HG02642 (cell line): ENCODE data around the gene ABHD12B.
"Not testable (repeated sequence)": the region's sequence is repeated elsewhere in the genome, so short reads cannot be mapped to it uniquely, and the experiment has no call there.

ENCODE experiments used
- ATAC-seq: cut with Tn5 transposase; IDR thresholded peaks from one replicate; pipeline ENCODE4 v1.9.1; 2021; ENCODE audit warnings: mild to moderate bottlenecking; ENCODE audit not compliant: unreplicated experiment, poor library complexity

ABHD12B gene

DNA sequence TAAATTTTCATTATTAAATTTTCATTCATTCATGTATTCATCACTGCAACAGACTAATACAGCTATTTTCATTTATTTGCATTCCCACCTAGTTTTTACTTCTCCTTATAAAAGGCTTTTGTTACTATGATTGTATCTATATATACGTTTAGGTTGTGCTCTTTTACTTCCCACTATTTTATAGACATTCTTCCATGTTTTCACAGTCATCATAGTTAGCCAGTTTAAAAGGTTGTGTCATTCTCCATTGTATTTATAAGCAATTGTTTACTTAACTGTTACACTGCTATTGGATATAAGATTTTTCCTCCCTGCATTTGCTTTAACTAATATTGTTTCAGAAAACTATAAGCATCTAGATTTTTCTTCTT is 12.0 kb downstream of the ABHD12B start:
- ATAC-seq, result no peak

DNA sequence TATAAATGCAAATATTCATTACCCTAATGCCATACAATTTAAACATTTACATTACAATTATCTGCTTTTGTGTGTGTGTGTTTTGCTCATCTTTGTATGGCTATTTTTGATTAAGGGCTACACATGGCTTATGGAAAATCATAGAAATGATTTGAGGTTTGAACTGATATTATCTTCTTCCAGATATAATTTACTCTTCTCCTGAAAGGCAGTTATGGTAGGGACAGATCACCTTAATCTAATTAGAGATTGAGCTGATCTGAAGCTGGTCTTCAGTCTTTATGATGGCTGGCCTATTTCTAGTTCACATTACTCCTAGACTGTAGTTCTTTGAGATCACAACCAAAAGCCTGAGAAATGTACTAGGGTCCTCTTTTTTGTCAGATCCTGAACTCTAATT is 15.6 kb downstream of the ABHD12B start:
- ATAC-seq, result no peak

DNA sequence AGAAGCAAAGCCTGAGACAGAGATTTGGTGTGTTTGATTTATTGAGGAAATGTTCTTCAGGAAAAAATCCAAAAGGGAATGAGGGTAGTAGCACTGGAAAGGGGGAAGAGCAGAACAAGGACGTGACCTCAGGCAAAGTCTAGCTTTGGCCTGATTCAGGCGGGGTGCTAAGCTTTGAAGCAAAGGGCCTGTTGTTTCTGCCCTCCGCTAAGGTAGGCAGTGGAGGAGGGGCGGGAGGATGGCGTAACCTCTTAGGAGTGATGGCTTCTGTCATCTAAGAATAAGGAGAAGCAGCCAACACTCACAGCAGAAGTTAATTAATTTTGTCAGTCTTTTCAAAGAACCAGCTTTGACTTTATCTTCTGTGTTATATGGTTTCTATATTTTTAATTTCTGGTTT is 20.4 kb downstream of the ABHD12B start:
- no peak for ATAC-seq

DNA sequence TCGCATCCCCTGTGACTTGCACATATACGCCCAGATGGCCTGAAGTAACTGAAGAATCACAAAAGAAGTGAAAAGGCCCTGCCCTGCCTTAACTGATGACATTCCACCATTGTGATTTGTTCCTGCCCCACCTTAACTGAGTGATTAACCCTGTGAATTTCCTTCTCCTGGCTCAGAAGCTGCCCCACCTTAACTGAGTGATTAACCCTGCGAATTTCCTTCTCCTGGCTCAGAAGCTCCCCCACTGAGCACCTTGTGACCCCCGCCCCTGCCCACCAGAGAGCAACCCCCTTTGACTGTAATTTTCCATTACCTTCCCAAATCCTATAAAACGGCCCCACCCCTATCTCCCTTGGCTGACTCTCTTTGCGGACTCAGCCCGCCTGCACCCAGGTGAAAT is 24.6 kb downstream of the ABHD12B start:
- ATAC-seq, result not testable (repeated sequence)

DNA sequence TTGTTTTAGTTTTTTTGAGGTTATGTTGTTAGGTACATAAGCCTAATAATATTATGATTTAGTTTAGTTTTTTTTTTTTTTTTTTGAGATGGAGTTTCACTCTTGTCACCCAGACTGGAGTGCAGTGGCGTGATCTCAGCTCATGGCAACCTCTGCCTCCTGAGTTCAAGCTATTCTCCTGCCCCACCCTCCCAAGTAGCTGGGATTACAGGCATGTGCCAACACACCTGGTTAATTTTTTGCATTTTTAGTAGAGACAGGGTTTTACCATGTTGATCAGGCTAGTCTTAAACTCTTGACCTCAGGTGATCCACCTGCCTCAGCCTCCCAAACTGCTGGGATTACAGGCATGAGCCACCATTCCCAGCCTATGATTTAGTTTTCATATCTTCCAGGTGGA is 25.2 kb downstream of the ABHD12B start:
- not testable (repeated sequence) for ATAC-seq

DNA sequence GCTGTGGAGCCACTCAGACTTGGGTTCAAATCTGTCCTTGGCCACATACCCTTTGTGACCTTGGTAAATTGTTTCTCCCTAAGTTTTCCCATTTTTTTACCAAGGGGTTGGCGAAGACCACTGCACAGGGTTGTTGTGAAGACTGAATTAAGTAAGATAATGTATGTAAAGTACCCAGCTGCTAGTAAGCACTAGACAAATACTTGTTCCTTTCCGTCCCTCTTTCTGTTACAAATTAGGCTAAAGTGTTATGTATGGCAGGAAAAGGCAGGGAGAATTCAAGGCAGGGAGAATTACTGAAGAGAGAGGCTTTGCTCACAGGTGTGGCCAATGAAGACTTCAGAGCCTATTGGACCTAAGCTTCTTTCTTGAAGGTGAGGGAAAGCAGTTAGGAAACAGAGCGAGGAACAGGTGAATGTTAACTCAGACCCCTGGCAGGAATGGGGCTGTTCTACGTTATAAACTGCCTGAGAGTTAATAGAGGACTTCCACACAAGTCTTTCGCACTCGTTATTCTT is 25.9 kb downstream of the ABHD12B start:
- ATAC-seq, result no peak

DNA sequence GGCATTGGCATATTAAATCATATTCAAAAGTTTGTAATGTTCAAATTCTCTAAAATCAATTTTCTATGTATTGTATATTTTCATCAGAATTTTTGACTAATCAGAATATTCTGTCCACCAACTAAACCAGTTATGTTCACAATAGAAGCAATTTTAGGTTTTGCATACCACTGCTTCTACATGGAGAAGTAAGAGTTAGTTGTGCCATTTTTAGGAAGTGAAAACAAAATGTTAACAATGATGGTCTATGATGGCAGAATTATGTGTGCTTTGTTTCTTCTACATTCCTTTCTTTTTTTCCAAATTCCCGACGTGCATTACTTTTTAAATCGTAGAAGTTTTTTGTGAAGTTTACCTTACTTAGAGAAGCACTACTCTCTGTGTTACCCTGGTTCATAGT is 29.5 kb downstream of the ABHD12B start:
- no peak for ATAC-seq

DNA sequence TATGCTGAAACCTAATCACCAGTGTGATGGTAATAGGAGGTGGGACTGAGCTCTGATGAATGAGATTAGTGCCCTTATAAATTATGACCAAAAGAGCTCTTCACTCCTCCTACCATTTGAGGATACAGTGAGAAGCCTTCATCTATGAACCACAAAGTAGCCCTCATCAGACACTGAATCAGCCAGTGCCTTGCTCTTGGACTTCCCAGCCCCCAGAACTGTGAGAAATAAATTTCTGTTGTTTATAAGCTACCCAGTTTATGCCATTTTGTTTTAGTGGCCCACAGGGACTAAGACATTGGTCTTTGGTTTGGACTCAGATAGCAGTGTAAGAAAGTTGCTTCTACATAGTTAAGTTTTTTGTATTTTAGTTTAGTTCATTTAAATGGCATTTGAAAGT is 32.9 kb downstream of the ABHD12B start:
- no peak for ATAC-seq

DNA sequence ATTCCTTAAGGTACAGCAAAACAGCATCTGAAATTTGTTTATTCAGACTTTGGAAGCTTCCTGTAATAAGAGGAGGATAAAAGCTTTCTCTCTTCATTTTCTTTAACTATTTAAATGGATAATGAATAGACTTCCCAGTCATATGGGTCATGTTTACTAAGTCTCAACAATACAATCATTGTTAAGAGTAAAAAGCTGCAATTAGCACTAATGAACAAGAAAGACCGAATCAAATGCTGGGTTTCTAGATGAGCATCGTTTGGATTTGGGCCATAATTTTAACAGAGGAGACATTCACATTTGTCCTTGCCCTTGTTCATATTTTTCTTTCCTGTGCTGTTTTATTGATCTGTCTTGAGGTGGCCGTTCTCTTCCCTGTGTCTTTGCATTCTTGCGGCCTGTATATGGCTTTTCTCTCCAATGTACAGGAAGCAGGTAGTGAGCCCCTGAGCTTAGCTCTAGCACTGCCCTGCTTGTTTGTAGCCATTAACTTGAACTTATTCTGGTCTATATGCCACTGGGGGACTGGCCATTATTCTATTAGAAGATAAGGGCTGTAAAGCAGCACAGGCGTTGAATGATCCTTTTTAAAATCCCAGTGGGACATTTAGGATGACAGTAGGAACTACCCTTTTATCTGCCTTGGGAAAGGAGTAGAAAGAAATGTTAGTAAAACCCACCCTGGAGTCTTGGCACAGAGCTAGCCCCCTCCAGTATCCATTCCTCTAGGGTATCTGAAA is 34.6 kb downstream of the ABHD12B start:
- no peak for ATAC-seq

DNA sequence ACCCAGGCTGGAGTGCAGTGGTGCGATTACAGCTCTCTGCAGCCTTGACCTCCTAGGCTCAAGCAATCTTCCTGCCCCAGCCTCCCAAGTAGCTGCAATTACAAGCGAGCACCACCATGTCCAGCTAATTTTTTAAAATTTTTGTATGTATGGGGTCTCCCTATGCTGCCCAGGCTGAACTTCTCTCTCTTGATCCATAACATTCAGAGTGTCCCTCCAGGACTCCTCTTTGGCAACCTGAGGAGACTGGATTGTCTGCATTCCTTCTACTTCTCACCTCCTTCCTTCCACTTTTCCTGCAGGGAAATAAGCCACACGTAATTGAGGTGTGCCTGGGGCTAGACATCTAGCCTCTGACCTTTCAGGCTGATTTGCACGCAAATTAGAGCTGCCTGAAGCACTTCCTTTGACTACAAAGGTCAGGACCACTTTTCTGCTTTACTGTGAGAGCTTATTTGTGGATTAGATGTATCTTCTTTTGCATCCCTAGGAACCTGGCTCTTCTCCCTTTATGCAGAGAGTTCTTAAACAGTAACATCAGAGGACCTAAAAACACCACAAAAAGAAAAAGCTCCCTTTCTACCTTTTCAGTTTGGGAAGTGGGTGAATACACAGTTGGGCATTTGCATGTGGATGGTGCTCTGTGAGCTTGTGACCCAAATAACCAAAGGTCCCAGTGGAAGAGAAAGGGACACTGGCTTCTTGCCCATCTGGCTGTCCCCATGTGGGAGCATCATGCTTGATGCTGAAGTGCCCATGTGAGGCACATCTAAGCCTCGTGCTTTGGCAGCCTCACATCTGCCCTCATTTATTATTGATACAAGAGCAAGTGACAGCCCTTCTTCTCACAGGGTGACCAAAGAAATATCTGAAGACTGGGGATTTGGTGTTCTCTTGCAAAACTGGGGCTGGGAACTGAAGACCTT is 38.9 kb downstream of the ABHD12B start:
- ATAC-seq, result no peak

DNA sequence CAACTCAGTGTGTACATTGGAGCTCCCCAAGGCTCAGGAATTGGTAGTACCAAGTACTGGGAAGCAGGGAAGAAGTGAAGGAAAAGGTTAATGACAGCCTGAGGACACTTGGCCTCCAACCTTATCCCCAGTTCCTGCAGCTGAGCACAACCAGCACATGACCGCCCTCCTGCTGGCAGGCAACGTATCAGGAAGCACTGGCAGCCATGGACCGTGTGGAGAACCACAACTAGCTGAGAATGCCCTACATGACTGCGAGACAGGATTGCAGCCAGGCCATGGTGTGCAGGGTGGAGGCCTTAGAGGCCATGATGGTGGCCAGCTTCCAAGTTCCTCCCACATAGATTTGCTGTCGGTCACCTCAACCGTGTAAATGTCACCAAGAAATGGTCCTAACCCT is 45.6 kb downstream of the ABHD12B start:
- ATAC-seq, result no peak

DNA sequence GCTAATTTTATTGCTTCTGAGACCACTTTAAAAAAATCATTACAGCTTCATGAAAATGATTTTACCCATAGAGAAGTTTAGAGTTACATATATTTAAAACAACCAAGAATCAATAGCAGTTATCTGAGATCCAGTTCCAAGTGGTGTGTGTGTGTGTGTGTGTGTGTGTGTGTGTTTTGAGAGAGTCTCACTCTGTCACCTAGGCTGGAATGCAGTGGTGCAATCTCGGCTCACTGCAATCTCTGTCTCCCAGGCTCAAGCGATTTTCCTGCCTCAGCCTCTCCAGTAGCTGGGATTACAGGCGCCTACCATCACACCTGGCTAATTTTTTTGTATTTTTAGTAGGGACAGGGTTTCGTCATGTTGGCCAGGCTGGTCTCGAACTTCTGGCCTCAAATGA is 47.7 kb downstream of the ABHD12B start:
- ATAC-seq, result not testable (repeated sequence)

DNA sequence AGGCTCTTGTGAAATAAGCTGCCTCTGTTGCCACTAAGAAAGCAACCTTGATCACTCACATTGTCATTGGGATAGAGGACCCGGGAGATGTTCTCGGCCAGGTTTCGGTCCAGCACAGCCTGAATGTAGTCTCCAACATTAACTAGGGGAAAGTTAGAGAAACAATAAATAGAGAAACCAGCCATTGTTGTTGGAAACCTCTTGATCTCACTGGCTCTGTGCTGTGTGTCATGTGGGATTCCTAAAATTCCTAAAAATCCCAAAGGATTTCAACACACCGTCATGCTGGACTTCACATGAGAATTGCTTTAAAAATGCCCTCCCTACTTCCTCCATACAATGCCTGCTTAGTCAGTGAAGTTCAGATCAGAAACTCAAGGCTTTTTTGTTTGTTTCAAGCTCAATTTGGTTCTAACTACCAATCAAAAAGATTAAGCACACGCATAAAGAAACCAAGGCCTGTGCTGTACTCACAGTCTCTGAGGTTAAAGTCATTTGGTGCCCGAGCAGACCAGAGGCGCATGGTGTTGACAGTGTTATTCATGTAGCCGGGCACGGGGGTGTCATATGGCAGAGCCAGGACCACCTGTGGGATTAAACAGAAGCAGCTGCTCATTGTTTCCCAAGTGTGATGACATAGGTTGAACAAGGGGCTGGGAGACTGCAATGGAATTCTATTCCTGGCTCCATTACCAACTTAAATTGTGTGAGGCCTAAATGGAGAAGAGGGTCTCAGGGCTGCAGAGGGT is 48.8 kb downstream of the ABHD12B start:
- no peak for ATAC-seq

DNA sequence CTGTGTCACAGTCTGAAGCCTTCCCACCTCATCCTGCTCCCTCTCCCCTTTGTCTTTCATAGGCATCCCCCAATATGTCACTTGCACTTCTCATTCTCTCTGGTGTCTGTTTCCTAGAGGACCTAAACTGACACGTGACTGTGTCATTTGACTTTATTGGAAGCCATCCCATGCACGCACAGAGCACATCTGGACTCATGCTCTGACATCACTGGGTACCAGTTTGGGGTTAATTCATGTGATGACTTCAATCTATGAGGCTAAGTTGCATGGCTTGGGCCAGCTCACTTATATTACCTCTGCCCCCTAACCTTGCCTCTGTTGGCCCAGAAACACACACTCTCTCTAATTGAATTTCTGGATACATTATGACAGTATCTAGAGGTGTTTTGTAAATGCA is 51.0 kb downstream of the ABHD12B start:
- ATAC-seq, result no peak

DNA sequence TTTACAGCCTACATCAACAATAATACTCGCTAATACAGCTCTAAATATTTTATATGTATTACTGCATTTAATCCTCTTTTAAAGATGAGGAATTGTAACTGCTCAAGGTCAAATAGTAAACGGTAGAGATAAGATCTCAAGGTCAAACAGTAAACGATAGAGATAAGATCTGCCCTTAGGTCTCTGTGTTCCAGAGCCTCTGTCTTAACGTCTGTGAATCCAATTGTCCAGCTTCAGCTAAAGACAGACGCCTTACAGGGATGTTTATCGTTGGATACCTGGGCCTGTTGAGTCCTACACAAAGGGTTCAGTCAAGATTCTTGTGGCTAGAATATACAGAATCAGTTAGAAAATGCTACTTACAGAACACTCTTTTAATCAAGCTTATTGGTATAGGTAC is 52.4 kb downstream of the ABHD12B start:
- no peak for ATAC-seq

DNA sequence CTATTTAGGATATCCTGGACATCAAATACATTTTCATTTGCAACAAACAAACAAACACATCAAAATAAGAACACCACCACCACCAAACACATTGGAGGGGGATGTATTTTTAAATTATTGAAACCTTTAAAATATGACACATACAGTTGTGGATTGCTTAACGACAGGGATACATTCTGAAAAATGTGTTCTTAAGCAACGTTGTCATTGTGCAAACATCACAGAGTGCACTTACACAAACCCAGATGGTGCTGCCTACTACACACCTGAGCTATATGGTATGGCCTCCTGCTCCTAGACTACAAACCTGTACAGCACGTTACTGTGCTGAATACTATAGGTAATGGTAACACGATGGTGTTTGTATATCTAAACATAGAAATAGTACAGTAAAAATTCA is 53.0 kb downstream of the ABHD12B start:
- no peak for ATAC-seq

DNA sequence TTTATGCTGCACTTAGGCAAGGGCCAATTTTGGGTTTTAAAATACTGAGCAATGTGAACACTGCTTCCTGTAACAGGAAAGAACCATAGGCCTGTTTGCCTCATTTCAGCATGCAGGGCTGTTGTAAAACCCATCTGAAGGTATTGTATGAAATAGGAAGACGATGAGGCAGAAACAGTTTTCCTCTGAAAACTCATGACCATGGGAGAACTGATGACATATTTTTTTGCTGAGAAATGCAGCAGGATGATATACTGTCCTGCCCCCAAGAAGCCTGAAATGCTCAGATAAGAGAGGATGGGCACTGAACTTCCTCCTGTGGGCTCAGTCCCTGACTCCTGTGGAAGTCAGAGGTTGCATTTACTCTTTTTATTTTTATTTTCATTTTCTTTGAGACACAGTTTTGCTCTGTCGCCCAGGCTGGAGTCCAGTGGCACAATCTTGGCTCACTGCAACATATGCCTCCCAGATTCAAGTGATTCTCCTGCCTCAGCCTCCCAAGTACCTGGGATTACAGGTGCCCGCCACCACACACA is 55.1 kb downstream of the ABHD12B start:
- ATAC-seq, result no peak

DNA sequence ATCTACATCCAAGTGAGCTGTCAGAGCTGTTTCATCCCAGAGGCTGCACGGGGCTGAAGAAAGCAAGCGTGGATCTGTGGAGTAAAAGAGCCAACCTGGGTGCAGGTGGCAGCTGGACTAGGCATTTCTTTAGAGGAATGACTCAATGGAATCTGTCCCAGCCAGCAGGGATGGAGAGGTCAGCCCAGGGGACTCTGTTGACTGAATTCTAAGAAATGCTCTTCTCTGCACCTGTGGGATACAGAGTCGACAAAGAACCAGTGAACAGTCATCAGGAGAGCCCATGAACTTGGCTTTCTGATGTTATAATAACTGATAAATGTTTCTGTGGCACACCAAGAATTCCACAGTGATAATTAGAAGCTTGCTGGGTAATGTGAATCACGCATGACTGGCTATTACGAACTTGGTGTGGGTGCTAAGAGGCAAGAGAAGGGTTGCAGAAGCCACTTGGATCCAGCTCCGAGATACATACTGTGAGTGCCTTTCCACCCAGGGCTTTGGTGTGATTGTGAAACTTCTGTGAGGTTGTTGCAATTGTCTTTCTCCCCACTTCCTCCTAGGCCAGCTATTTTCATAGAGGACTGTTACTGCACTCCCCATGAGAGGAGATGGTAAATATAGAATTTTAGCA is 56.3 kb downstream of the ABHD12B start:
- ATAC-seq, result no peak

DNA sequence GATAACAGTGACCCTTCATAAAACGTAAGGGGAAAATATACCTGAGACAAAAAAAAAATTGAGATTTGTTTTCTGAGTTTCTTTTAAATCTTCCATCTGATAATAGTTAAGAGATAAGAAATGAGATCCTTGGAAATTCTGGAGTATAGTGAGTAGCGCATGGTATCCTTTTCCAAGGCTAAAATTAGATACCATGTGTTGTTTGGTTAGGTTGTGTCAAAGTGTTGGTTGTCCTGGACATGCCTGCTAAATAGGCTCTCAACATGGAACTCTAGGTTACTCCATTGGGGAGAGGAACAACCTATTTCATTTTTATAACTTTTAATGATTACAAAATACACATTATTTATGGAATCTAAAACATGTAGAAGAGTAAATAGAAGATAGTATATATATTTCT is 57.7 kb downstream of the ABHD12B start:
- ATAC-seq, result no peak

DNA sequence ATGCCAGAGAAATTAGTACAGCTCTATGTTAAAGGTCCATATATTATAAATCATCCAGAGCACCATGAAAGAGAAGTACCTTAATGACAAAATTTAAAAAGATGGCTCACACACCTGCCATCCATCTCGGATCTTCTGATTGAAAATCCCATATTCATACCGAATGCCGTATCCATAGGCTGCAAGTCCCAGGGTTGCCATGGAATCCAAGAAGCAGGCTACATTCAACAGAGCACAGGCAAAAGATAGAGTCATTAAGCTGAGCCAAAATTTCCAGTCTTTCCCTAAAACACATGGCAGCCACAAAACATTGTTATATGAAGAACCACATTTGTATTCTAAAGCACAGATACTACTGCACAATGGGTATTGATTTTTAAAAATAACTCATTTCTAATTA is 59.7 kb downstream of the ABHD12B start:
- no peak for ATAC-seq
